GM12874 (cell line): ENCODE results near the gene BTN3A1.

ENCODE experiments used
- CTCF ChIP-seq: IDR thresholded peaks from 2 replicates; pipeline ENCODE4 v1.5.1; 2011; ENCODE audit warnings: low read depth, mild to moderate bottlenecking, control low read depth, low read length, moderate library complexity; ENCODE audit not compliant: insufficient read depth

BTN3A1 gene

GRCh38 chr6:26430787-26431186 lies 28.7 kb downstream of the BTN3A1 start:
- TF ChIP-seq CTCF = no peak

- TF ChIP-seq CTCF = no peak
Observed at GRCh38 chr6:26431258-26432172, 29.4 kb downstream of the BTN3A1 start.

GRCh38 chr6:26432627-26433201 lies 30.6 kb downstream of the BTN3A1 start:
- no peak for TF ChIP-seq CTCF

- no peak for TF ChIP-seq CTCF
Observed at GRCh38 chr6:26436018-26436417, 33.9 kb downstream of the BTN3A1 start.

GRCh38 chr6:26437550-26437949 lies 35.5 kb downstream of the BTN3A1 start:
- no peak for TF ChIP-seq CTCF

- TF ChIP-seq CTCF = no peak
Observed at GRCh38 chr6:26438000-26438399, 35.9 kb downstream of the BTN3A1 start.

- no peak for TF ChIP-seq CTCF
Observed at GRCh38 chr6:26439151-26440125, 37.4 kb downstream of the BTN3A1 start.
